DOHH2 (cell line): ENCODE data around the gene RAB4A.

Experiments used
- CTCF ChIP-seq: fragments of 200-600 bp; sonication (generic); IDR thresholded peaks from one replicate; pipeline ENCODE4 v1.5.1; 2014; ENCODE audit warnings: antibody characterized with exemption, mild to moderate bottlenecking, low read depth, low read length; ENCODE audit not compliant: poor library complexity, severe bottlenecking
- EZH2phosphoT487 ChIP-seq: fragments of 200-600 bp; sonication (generic); IDR thresholded peaks from 2 replicates; pipeline ENCODE4 v1.6.1; 2017; ENCODE audit warnings: borderline replicate concordance, mild to moderate bottlenecking, antibody characterized with exemption, low read length, moderate library complexity, mixed read lengths

DNA sequence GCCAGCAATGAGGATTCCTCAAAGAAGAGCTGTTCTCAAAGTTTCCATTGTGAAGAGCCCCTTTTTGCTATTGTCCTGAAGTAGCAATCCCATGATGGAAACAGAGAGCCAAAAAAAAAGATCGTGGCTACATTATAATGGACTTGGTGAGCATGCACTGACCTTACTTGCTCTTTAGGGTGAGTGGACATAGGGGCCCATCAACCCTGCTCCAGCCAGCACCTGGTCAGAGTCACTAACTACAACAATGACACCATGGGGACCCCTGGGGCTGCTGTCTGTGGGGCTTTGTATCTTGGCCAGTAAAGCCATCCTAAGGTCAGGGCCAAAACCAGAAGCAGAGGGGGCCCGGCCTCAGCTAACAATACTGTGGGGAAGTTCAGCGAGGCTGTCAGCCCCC lies 30.4 kb upstream of the RAB4A start:
- TF ChIP-seq CTCF: no peak
- TF ChIP-seq EZH2phosphoT487: no peak
